Peyer's patch (tissue), 4 donors: ENCODE data around the gene ZDHHC21. TPM values are rescaled to one million over a fixed set of nuclear protein-coding genes. Genes with fewer than 3 reads are reported as not detected.

Experiments
- DNase-seq, 3 donors: peaks; one replicate each; pipeline ENCODE4 v3.0.0-alpha.2; 2017 to 2019
- H3K27ac ChIP-seq, 4 donors: fragments of 200-600 bp; sonication (generic); one replicate each; pipeline ENCODE4 v1.5.1; 2016 to 2019
- H3K27me3 ChIP-seq, 2 donors: fragments of 200-600 bp; sonication (generic); one replicate each; pipeline ENCODE4 v1.5.1; 2019
- H3K36me3 ChIP-seq, 3 donors: fragments of 200-600 bp; sonication (generic); one replicate each; pipeline ENCODE4 v1.5.1; 2016 to 2019
- H3K4me1 ChIP-seq, 4 donors: fragments of 200-600 bp; sonication (generic); one replicate each; pipeline ENCODE4 v1.5.1; 2016 to 2019
- H3K4me3 ChIP-seq, 4 donors: fragments of 200-600 bp; sonication (generic); 1 replicate in 3 of 4; 2 replicates in 1 of 4; pipeline ENCODE4 v1.5.1; 2016 to 2019; ENCODE audit warnings: mild to moderate bottlenecking in 1 of 4
- H3K9me3 ChIP-seq, 4 donors: fragments of 200-600 bp; sonication (generic); one replicate each; pipeline ENCODE4 v1.5.1; 2016 to 2019; ENCODE audit warnings: mild to moderate bottlenecking in 1 of 4
- CTCF ChIP-seq, 6 experiments: fragments of 450-650 bp in 4 of 6; fragments of 200-600 bp in 2 of 6; sonication (generic) in 1 of 6; IDR thresholded peaks; one replicate each; pipeline ENCODE4 v1.5.1; 2017 to 2019; ENCODE audit warnings: antibody characterized with exemption in 6 of 6, mild to moderate bottlenecking in 3 of 6, moderate library complexity in 1 of 6
- POLR2A ChIP-seq, 2 donors: fragments of 450-650 bp; IDR thresholded peaks; one replicate each; pipeline ENCODE4 v1.5.1; 2017; ENCODE audit warnings: antibody characterized with exemption in 2 of 2, mild to moderate bottlenecking in 2 of 2, moderate library complexity in 2 of 2
- total RNA-seq, 4 donors: library from RNA; depleted of rRNA; stranded (reverse); fragments of >200 nt; gene quantifications; one replicate each; pipeline ENCODE4 v1.1.0, GENCODE V29; 2016

ZDHHC21 gene
- total RNA-seq, result 10 to 100 TPM; 12.4 to 52.5 (median 38.2) TPM

GRCh38 chr9:14693251-14693861 lies at the start of gene ZDHHC21:
Gene ZDHHC21, minus strand, starts transcription at chr9:14693432. Its CDS starts 19,092 bp downstream, at chr9:14674340.
- Histone ChIP-seq H3K27me3 (no peaks in the 10 kb centered on the region), H3K4me3 (peak within 1 kb of the TSS; percentile 59 to 98 (median 90)), H3K27ac (peak within 1 kb of the TSS; percentile 67 to 82 (median 74)), H3K4me1 (peaks cover 0 to 22% (median 0%) of the 10 kb centered on the region in 4 donors), H3K9me3 (no peaks in the 10 kb centered on the region), H3K36me3 (peaks cover 0 to 15% (median 0%) of the 10 kb centered on the region in 3 donors)
- DNase-seq, result peak; percentile 55 to 84 (median 84)
- TF ChIP-seq POLR2A (IDR thresholded peaks at IDR 0.05) (peak; percentile 38 to 50), CTCF (IDR thresholded peaks at IDR 0.05) (no peak)

DNA sequence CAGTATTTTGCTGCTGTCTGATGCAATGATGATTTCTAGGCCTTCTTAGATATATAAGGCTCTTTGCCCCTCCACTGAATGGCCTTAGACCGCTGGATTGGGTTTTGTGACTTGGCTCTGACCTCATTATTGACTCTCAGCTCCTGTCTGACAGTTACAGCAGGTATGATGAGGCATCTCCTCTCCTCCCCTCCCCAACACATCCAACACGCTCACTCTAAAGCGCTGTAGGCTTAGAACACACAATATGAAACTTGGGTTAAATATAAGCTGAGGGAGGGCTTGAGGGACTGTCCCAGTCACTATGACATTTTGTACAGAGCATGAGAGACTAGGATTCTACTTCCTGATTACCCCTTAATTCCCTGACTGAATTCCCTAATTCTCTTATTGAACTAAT lies 48.1 kb upstream of the ZDHHC21 start:
- Histone ChIP-seq H3K27ac (no peak overlapping the region), H3K4me1 (no peaks in the 10 kb centered on the region), H3K36me3 (peaks cover 0 to 20% (median 0%) of the 10 kb centered on the region in 3 donors), H3K4me3 (no peak overlapping the region), H3K27me3 (no peaks in the 10 kb centered on the region), H3K9me3 (no peaks in the 10 kb centered on the region)
- TF ChIP-seq POLR2A (IDR thresholded peaks at IDR 0.05), result no peak
- no peak for TF ChIP-seq CTCF (IDR thresholded peaks at IDR 0.05)
- no peak for DNase-seq

GRCh38 chr9:14733133-14733532 lies 39.9 kb upstream of the ZDHHC21 start:
- no peak for DNase-seq
- no peak overlapping the region for H3K4me3 ChIP-seq
- TF ChIP-seq POLR2A (IDR thresholded peaks at IDR 0.05), result no peak
- TF ChIP-seq CTCF (IDR thresholded peaks at IDR 0.05), result no peak
- H3K36me3 ChIP-seq, result peaks cover 0 to 15% (median 0%) of the 10 kb centered on the region in 3 donors
- H3K27me3 ChIP-seq, result no peaks in the 10 kb centered on the region
- no peaks in the 10 kb centered on the region for H3K4me1 ChIP-seq
- no peak overlapping the region for H3K27ac ChIP-seq
- no peaks in the 10 kb centered on the region for H3K9me3 ChIP-seq

DNA sequence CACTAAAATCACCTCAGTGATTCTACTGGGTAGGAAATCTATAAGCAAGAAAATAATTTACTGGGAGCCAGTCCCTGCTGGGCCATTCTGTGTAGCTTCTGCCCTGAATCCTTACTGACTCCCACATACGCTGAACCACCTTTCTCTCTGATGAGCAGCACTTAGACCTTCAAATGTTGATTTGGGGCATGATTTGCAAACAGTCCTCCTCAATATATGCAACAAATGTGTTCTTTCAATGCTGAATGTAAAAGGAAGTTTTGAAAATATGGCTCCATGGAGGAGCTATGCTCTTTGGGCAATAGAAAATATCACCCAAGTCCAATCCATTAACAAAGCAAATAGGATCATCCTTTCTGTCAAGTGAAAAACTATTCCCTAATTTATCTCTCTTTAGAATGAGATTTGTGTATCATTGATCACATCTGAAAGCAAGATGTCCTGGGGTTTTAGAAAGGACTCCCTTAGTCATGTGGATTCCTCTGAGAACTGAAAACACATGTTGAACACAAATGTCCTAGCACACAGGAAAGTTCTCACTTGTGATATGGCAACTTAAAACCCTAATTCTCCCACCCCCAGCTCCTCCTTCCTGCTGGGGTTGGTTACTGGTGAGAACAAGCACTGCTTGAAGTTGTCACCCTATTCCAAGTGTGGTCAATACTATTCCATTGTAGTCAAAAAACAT lies 38.2 kb upstream of the ZDHHC21 start:
- Histone ChIP-seq H3K4me3 (no peak overlapping the region), H3K9me3 (no peaks in the 10 kb centered on the region), H3K27me3 (no peaks in the 10 kb centered on the region), H3K27ac (no peak overlapping the region), H3K4me1 (no peaks in the 10 kb centered on the region), H3K36me3 (peaks cover 0 to 2% (median 0%) of the 10 kb centered on the region in 3 donors)
- TF ChIP-seq POLR2A (IDR thresholded peaks at IDR 0.05), result no peak
- TF ChIP-seq CTCF (IDR thresholded peaks at IDR 0.05), result no peak
- DNase-seq, result no peak

DNA sequence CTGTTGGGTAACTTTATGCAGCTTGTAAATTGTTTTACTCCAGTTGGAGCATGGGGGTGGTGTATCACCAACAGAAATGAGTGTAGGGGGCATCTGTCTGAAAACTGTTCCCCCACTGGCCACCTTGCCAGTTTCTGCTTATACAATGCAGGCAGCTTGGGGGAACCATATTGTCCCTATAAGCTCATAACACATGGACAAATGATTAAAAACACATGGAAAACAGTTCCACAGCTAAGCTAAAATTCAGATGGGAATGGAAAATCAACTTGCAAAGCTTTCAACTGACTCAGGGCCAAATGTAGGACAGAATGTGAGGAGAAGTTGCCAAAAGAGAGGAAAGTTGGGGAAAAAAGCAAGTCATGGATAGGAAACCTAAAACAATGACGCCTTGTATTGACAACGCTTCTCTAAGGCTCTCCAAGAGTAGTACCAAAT lies 37.2 kb upstream of the ZDHHC21 start:
- no peaks in the 10 kb centered on the region for H3K27me3 ChIP-seq
- no peaks in the 10 kb centered on the region for H3K9me3 ChIP-seq
- no peaks in the 10 kb centered on the region for H3K4me1 ChIP-seq
- DNase-seq, result no peak
- TF ChIP-seq POLR2A (IDR thresholded peaks at IDR 0.05) (no peak), CTCF (IDR thresholded peaks at IDR 0.05) (no peak)
- no peak overlapping the region for H3K27ac ChIP-seq
- H3K36me3 ChIP-seq, result no peaks in the 10 kb centered on the region
- H3K4me3 ChIP-seq, result no peak overlapping the region
